Transverse colon (tissue), 4 donors: ENCODE measurements around the gene ARHGAP10.

Experiments
- CTCF ChIP-seq, 5 experiments: fragments of 200-600 bp in 3 of 5; fragments of 450-650 bp in 2 of 5; sonication (generic) in 3 of 5; IDR thresholded peaks; 1 replicate in 2 of 5; 2 replicates in 3 of 5; pipeline ENCODE4 v1.5.1; 2016 to 2017; ENCODE audit warnings: antibody characterized with exemption in 5 of 5, inconsistent platforms in 3 of 5, mild to moderate bottlenecking in 2 of 5, moderate library complexity in 1 of 5
- EP300 ChIP-seq: sonication (generic); formaldehyde crosslinking; IDR thresholded peaks from one replicate; pipeline ENCODE4 v1.6.1; 2017; ENCODE audit warnings: antibody characterized with exemption, low read depth
- POLR2AphosphoS5 ChIP-seq, 3 donors: sonication (generic); formaldehyde crosslinking; IDR thresholded peaks; one replicate each; pipeline ENCODE4 v1.6.1; 2016; ENCODE audit warnings: antibody characterized with exemption in 3 of 3

- TF ChIP-seq POLR2AphosphoS5 (IDR thresholded peaks at IDR 0.05) = peak in 2 of 3 donors; percentile 20 to 37
- no peak for TF ChIP-seq EP300
- TF ChIP-seq CTCF (IDR thresholded peaks at IDR 0.05) = no peak
These were observed 91.2 kb downstream of the ARHGAP10 start for GRCh38 chr4:147823130-147823529.
